ENCODE results near the gene RPUSD2.

Gene RPUSD2

GRCh38 chr15:40538976-40539375 lies 30.1 kb upstream of the RPUSD2 start:
- DNase-seq (ENCODE audit: low spot score), result no peak
- TF ChIP-seq CTCF (IDR thresholded peaks at IDR 0.05; ENCODE audit: extremely low read depth, missing control alignments), result no peak

GRCh38 chr15:40543082-40543481 lies 26.0 kb upstream of the RPUSD2 start:
- TF ChIP-seq CTCF (IDR thresholded peaks at IDR 0.05; ENCODE audit: extremely low read depth, missing control alignments), result no peak
- DNase-seq (ENCODE audit: low spot score), result no peak

GRCh38 chr15:40543631-40544294 lies 25.3 kb upstream of the RPUSD2 start:
- no peak for TF ChIP-seq CTCF (IDR thresholded peaks at IDR 0.05; ENCODE audit: extremely low read depth, missing control alignments)
- peak; percentile 51 for DNase-seq (ENCODE audit: low spot score)

- DNase-seq (ENCODE audit: low spot score), result no peak
- no peak for TF ChIP-seq CTCF (IDR thresholded peaks at IDR 0.05; ENCODE audit: extremely low read depth, missing control alignments)
Observed at GRCh38 chr15:40545457-40545856, 23.6 kb upstream of the RPUSD2 start.

- no peak for TF ChIP-seq CTCF (IDR thresholded peaks at IDR 0.05; ENCODE audit: extremely low read depth, missing control alignments)
Observed at GRCh38 chr15:40548610-40549009, 20.5 kb upstream of the RPUSD2 start.

GRCh38 chr15:40549894-40550293 lies 19.2 kb upstream of the RPUSD2 start:
- no peak for DNase-seq (ENCODE audit: low spot score)
- no peak for TF ChIP-seq CTCF (IDR thresholded peaks at IDR 0.05; ENCODE audit: extremely low read depth, missing control alignments)

More at GRCh38 chr15:40548610-40549009, 20.5 kb upstream of the RPUSD2 start:
- DNase-seq (ENCODE audit: low spot score), result no peak

- no peak for TF ChIP-seq CTCF (IDR thresholded peaks at IDR 0.05; ENCODE audit: extremely low read depth, missing control alignments)
- peak; percentile 60 for DNase-seq (ENCODE audit: low spot score)
Observed at GRCh38 chr15:40550341-40551037, 18.6 kb upstream of the RPUSD2 start.

Data from GM20000 (cell line).